GM19395 (cell line): ENCODE measurements around the gene CTPS1.

ENCODE experiments used
- ATAC-seq: cut with Tn5 transposase; IDR thresholded peaks from one replicate; pipeline ENCODE4 v1.9.1; 2021; ENCODE audit warnings: mild to moderate bottlenecking, moderate library complexity; ENCODE audit not compliant: unreplicated experiment

Gene CTPS1

GRCh38 chr1:41021526-41022308 is 42.2 kb downstream of the CTPS1 start, which contains the start of gene SLFNL1:
Gene SLFNL1 (minus strand): TSS chr1:41021725. CDS start chr1:41020660, 1,065 bp downstream.
- no peak for ATAC-seq

DNA sequence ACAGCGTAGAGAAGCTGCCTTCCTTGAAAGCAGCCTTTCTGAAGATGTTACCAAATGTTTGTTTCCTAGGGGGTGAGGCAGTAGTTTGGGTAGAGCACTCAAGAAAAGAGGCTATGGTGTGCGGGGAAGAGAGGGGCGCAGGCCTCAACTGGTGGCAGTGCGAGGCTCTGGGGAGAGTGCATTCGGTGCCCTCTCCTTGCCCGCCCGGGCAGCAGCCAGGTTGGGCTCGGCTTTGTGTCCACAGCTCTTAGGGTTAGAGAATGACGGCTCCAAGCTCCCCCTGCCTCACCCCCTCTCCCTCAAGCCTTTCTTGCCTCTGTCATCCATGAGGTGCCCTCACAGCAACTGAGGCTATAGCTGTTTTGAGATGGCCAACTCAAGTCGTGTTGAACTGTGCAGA is 42.9 kb downstream of the CTPS1 start:
- ATAC-seq = no peak

GRCh38 chr1:41023279-41023990 is 43.9 kb downstream of the CTPS1 start:
- no peak for ATAC-seq

DNA sequence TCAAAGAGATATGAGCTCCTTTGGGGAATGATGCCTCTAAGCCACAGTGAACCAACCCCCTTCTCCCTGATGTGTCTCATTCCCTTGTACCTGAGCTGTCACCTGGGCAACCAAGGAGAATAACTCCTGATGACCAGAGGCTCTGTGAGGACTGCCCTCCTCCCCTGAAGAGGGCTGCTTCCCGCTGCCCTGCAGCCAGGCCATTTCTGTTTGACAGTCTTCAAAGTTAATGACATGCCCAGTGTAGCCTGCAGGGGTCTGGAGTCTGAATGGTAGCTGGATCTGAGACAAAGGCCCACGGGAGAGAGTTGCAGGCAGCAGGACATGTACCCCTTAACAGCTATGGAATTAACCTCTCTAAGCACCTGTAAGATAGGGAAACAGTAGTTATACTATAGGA is 45.5 kb downstream of the CTPS1 start:
- ATAC-seq = no peak

DNA sequence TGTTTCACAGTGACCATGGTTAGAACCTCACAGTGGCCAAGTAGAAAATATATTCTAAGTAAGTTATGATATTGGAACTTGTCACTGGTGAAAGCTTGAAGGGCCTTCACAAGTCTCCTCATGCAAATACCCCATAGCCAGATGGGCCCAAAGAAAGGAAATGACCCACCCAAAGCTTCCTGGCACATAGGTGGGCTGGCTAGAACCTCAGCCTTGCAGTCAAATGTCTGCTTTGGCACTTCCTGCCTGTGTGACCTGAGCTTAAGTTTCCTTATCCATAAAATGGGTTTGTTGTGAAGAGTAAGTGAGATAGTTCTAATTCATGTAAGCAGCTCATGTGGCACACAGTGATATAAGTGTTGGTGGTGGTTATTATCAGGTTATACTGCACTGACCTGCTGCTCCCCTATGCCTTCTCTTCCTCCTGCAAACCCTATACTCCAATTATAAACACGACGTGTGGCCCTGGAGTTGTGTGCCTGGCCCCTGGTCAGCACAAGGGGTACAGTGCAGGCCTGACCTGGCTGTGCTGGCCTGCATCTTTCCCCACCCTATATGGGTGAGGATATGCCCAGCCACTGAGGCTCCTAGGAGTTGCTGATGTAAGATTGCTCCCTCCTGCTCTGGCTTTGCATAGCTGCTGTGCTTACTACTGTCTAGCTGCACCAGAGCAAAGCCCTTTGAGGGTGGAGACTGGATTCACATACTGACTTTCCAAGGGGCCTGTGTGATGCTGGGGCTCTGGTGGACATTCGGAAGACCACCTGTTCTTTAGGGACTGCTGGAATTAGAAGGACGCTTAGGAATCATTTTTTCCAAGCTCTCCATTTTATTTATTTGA is 46.7 kb downstream of the CTPS1 start:
- no peak for ATAC-seq

DNA sequence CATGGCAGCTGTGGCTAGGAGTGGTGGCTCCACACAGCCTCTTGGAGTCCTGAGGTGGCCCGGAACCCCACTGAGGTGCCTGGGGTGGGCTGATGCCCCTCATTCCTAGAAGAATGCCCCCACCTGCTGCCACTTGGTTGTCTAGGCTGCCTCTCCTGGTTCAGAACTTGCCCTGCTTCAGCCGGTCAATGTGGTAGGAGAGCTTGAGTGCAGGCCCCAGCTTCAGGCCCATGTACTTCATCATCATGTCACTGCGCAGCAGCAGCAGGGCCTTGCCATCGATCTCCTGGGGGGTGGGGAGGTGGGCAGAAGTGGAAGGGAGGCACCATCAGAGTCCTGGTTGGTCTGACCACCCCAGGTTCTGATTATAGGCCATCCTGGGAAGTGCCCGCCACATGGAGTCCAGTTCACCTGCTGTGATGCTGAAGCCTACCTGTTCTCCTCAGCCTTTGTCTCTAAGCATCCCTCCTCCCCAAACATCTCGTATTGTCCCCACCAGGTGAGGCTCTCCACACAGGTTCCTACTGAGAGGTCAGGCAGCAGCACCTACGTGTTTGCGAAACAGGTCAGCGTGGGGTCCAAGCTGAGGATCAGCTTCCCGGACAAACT is 48.6 kb downstream of the CTPS1 start:
- no peak for ATAC-seq

DNA sequence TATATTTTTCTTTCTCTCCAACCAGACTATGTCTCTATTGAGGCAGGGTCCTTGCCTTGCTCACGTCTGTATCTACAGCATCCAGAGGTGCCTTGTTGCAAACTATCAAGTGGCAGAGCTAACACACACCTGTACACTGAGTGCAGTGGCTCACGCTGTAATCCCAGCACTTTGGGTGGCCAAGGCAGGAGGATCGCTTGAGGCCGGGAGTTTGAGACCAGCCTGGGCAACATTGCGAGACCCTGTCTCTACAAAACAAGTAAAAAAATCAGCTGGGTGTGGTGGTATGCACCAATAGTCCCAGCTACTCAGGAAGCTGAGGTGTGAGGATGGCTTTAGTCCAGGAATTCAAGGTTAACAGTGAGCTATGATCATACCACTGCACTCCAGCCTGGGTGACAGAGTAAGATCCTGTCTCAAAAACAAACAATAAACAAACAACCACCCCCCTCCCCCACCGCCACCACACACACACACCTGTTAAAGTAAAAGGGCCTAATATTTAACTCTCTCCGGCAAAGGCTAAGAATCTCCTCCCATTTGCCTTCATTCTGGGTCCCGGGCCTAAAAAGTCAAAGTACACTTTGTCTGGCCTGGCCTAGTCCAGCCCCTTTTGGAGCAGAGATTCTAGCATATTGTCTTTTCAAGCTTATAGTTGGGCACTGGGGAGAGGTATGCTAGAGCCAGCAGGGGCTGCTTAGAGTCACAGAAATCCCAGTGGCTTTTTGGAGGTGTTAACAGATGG is 51.5 kb downstream of the CTPS1 start:
- no peak for ATAC-seq

DNA sequence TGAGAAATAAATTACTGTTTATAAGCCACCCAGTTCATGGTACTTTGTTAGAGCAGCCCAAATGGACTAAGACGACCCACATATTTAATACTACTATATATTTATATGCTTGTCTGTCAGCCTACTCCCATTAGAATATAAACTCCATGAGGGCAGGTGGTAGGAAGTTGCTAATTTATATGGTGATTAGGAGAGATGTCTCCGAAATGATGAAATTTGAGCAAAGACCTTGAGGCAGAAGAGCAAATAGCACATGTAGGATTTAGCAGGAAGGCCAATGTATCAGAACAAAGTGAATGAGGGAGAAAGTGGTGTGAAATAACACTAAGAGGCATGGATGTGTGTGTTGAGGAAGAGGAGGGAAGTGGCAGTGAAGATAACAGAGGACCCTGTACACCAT is 52.7 kb downstream of the CTPS1 start:
- ATAC-seq = no peak

GRCh38 chr1:41033272-41033671 is 53.8 kb downstream of the CTPS1 start:
- no peak for ATAC-seq

DNA sequence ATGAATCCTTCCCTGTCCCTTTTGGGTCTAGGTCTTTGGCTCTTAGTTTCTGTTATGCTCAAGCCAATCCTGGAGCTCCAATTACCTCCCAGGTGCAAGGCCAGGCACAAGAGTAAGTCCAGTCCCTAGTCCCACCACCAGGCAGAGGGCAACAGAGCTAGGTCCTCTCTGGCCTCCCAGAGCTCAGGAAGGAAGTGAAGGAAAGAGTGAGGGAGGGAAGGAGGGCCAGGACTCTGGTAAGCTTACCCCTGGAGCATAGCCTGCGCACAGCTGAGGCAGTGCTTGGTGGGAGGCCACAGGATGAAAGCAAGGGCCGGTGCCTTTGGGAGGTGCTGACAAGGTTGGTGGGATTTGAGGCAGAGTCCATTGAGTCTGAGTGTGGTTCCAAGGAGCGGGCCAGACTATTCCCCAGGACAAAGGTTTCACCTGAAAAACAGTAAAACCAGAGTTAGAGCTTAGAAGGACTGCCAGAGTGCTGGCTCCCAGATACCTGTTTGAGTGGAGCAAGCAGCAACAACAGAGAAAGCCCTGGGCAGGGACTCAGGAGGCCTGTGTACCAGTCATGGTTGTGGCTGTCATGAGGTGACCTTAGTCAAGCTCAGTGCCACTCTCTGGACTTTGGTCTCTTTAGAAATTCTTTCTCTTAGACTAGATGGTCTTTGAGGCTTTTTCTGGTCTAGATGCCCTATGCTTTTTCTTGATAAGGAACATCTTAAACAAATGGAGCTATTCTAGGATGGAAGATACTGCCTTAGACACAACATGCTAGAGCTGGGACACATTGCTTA is 57.8 kb downstream of the CTPS1 start:
- no peak for ATAC-seq

DNA sequence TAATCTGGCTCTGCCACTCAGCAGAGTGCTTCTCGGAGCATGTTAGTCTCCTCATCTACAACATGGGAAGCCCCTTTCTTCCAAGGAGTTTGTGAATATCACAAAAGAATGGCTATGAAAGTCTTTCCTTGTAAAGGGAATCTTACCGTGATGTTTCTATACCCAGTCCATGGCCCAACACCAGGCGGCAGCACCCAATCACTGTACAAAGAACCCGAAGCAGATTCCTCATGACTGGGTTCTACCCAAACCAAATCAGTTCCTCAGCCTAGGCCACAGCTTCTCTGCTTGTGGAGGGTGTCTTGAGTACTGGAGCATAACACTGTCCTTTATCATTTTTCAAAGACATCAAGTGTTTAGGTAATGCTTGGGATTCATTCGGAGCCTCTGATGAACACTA is 58.6 kb downstream of the CTPS1 start:
- no peak for ATAC-seq

DNA sequence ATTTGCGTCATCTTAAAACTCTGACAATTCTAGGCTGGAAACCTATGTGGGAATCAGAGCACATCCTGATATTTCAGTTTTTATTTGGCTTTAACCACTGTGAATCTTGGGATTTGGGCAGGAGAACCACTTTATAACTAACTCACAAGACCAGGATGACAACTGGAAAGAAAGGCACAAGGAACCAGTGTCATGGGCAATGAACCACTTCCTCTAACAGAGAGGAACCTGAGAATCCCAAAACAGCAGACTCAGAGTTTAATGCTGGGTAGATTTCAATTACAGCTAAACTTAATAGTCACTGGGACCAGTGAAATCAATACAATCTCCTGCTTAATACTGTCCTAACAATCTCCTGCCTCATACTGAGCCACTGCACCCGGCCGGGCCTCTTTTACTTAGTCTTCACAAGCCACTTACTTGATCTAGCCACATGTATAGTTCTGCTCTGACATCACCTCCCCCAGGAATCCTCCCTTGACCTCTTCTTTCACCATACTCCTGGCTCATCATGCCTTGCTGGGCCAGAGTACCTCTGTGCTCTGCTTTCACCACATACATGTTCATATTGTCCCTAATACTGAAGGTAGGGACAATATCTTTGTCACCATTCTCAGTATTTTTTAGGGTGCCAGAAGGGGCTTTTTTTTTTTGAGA is 62.2 kb downstream of the CTPS1 start:
- no peak for ATAC-seq

GRCh38 chr1:41044187-41044586 is 64.7 kb downstream of the CTPS1 start:
- ATAC-seq = no peak

DNA sequence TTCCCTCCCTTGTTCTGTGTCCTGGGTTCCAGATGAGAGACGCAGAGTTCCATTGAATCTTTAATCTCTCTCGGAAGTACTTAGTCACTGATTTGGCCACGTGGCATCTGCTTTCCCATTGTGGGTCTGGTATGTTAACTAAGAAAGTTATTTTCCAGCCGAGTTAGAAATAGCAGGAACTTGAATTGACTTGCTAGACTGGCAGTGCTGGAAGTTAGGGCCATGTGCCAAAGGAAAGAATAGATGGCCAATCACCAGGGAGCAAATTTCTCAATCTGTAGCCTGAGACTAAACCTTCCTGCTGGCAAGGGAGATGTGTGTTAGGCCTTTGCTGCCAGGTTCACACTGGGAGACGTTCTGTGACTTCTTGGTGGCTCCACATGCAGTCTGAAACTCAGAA is 66.2 kb downstream of the CTPS1 start:
- ATAC-seq = no peak

GRCh38 chr1:41046347-41046775 is 66.9 kb downstream of the CTPS1 start:
- no peak for ATAC-seq

DNA sequence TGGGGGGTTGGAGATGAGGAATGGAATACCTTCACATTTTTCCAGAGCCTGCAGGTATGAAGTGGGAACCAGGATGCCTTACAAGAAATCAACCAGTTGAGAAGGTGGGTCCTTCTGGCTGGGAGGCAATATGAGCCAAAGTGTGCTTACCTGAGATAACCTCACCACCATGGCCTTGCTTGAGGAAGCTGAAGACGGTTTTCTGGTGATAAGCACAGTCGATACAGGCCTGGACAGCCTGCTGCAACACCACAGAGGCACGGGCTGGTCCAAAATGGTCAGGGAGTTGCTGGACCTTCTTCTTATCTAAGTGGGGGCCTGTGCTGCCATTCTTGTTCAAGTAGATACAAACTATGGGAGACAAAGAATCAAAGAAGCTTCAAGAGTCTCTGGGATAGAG is 69.0 kb downstream of the CTPS1 start:
- ATAC-seq = no peak

GRCh38 chr1:41051022-41051421 is 71.5 kb downstream of the CTPS1 start:
- ATAC-seq = no peak

GRCh38 chr1:41053316-41053715 is 73.8 kb downstream of the CTPS1 start:
- no peak for ATAC-seq

- no peak for ATAC-seq
These were observed 77.4 kb downstream of the CTPS1 start for GRCh38 chr1:41056907-41057306.
